Neural crest cell (in vitro differentiated cells): ENCODE data around the gene COL23A1. TPM values are rescaled to one million over a fixed set of nuclear protein-coding genes. Genes with fewer than 3 reads are reported as not detected.

Source experiments
- DNase-seq: peaks from one replicate; pipeline ENCODE4 v3.0.0; 2021; ENCODE audit warnings: low read depth, mixed read lengths, low spot score
- H3K27ac Mint-ChIP-seq: one replicate; pipeline ENCODE4 v1.8.0; 2021; ENCODE audit warnings: mild to moderate bottlenecking, mixed read lengths; ENCODE audit not compliant: unreplicated experiment
- H3K27me3 Mint-ChIP-seq: 2 replicates; pipeline ENCODE4 v1.8.0; 2021; ENCODE audit warnings: low read depth, mild to moderate bottlenecking, mixed read lengths
- H3K36me3 Mint-ChIP-seq: 2 replicates; pipeline ENCODE4 v1.8.0; 2021; ENCODE audit warnings: low read depth, mild to moderate bottlenecking, mixed read lengths
- H3K4me1 Mint-ChIP-seq: 2 replicates; pipeline ENCODE4 v1.8.0; 2021; ENCODE audit warnings: mixed read lengths
- H3K4me3 Mint-ChIP-seq: one replicate; pipeline ENCODE4 v1.8.0; 2021; ENCODE audit warnings: mild to moderate bottlenecking, mixed read lengths
- H3K9me3 Mint-ChIP-seq: 2 replicates; pipeline ENCODE4 v1.8.0; 2021; ENCODE audit warnings: mixed read lengths
- CTCF ChIP-seq: fragments of 200-600 bp; sonication (generic); conservative IDR thresholded peaks from 2 replicates; pipeline ENCODE4 v1.5.0; 2021; ENCODE audit warnings: antibody characterized with exemption, mild to moderate bottlenecking
- total RNA-seq: library from RNA; stranded (reverse); gene quantifications from 2 replicates; pipeline ENCODE4 v1.2.1, GENCODE V29; 2021

Gene COL23A1
- total RNA-seq, 1 donor from 2014 or later: 33.7 TPM

DNA sequence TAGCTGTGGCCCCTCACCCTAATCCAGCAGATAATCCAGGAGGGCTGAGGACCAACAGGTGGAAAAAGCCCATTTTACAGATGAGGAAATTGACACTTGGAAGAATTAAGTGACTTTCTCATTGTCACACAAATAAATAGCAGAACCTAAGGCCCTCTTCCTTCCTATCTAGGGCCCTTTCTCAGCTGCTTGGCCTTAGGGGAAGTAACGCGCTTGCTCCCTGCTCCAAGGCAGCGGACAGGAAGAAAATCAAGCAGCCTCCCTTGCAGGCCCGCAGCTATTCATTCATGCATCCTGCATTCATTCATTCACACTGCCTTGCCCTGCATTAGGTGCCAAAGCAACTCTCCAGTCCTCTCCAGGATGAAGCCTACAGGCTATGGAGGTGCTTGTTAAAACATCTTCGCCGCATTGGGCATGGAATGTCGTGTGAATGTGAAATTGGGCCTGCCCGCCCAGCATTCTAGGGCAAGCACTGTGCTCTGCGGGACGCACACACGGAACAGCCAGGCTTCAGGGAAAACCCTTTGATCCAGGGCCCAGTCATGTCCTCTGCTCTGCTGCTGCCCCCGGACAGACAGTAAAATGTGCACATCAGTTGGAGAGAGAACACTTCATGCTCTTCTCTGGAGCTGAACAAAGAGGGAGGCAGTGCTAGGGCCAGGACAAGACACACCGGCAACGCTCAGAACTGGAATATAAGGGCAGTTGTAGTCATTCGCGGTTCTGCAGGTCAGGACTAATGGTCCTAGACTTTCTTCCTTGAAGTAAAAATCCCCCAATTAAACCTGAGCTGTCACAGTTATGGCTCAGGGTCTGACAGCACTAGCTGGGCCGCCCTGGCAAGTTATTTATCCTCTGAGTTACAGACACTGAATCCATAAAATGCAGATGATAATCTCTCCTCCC lies 166.0 kb downstream of the COL23A1 start:
- TF ChIP-seq CTCF: no peak
- no peaks in the 10 kb centered on the region for H3K9me3 Mint-ChIP-seq
- no peaks in the 10 kb centered on the region for H3K36me3 Mint-ChIP-seq
- no peaks in the 10 kb centered on the region for H3K27me3 Mint-ChIP-seq
- DNase-seq: no peak
- peaks cover 78% of the 10 kb centered on the region for H3K4me1 Mint-ChIP-seq
- H3K27ac Mint-ChIP-seq: peak overlapping the region; percentile 91
- H3K4me3 Mint-ChIP-seq: peak overlapping the region; percentile 69

DNA sequence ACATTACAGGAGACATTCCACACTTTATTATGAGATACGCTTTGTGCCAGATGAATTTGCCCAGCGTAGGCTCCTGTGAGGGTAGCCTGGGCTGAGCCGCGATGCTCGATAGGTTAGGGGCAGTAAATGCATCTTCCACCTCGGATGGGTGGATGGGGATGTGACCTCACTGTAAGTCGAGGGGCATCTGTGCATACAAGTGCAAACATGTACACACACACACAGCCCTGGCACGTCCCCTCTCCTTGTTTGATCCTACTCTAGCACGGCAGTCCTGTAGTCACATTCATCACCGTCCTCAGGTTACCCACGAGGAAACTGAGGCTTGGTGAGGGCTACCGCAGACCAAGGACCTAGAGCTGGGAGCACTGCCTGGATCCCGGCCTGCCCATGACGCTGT lies 166.8 kb downstream of the COL23A1 start:
- Mint-ChIP-seq H3K36me3 (no peaks in the 10 kb centered on the region), H3K9me3 (no peaks in the 10 kb centered on the region), H3K27me3 (no peaks in the 10 kb centered on the region), H3K4me3 (no peak overlapping the region), H3K4me1 (peaks cover 75% of the 10 kb centered on the region), H3K27ac (no peak overlapping the region)
- DNase-seq: no peak
- TF ChIP-seq CTCF: no peak

- no peaks in the 10 kb centered on the region for H3K36me3 Mint-ChIP-seq
- no peaks in the 10 kb centered on the region for H3K27me3 Mint-ChIP-seq
- no peaks in the 10 kb centered on the region for H3K9me3 Mint-ChIP-seq
- no peak for DNase-seq
- H3K4me3 Mint-ChIP-seq: no peak overlapping the region
- TF ChIP-seq CTCF: no peak
- peaks cover 70% of the 10 kb centered on the region for H3K4me1 Mint-ChIP-seq
- peak overlapping the region; percentile 35 for H3K27ac Mint-ChIP-seq
These were observed 167.8 kb downstream of the COL23A1 start for GRCh38 chr5:178422400-178422775.

DNA sequence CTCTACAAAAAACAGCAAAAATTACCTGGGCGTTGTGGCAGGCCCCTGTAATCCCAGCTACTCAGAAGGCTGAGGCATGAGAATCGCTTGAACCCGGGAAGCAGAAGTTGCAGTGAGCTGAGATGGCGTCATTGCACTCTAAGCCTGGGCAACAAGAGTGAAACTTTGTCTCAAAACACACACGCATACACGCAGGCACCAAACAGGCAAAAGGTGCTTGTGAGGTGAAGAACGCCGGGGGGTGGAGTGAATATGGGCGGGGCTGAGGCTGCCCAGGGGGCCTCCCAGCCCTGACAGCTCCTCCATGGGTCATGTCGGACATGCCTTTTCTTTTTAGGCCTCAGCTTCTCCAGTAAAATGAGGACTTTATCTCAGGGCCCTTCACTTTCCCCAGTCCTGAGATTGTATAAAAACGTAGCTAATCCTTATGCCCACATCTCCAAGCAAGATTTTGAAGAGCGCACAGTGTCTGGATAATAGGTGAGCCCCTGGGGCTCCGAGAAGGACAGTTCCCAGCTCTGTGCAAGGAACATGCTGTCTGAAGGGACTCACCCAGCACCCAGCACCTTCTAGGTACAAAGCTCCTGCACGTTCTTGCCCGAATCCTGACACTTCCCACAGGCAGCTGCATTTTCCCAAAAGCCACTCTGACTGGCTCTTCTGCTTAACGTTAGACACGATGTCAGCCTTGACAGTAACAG lies 168.3 kb downstream of the COL23A1 start:
- DNase-seq: no peak
- Mint-ChIP-seq H3K4me1 (peaks cover 73% of the 10 kb centered on the region), H3K36me3 (no peaks in the 10 kb centered on the region)

DNA sequence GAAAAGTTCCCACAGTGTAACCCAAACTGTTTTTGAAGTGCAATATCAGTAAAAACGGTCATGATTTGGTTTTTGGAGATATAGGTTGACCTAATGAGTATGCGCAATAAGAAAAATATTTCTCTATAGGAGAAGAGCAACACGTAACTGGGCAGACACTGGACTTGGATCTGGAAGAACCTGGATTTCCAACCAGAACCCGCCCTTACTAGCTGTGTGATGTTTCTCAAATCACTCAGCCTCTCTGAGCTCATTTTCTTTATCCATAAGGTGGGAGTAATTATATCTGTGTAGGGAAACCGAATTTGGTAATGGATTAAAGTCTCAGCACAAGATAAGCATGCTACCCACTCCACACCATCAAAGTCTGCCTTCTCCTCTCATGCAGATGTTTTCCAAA lies 169.1 kb downstream of the COL23A1 start:
- TF ChIP-seq CTCF: no peak
- peak overlapping the region; percentile 31 for H3K4me3 Mint-ChIP-seq

More for the DNA sequence above, 168.3 kb downstream of the COL23A1 start:
- no peak overlapping the region for H3K4me3 Mint-ChIP-seq
- no peaks in the 10 kb centered on the region for H3K9me3 Mint-ChIP-seq
- TF ChIP-seq CTCF: no peak
- H3K27ac Mint-ChIP-seq: peak overlapping the region; percentile 57
- H3K27me3 Mint-ChIP-seq: no peaks in the 10 kb centered on the region

More for the DNA sequence above, 169.1 kb downstream of the COL23A1 start:
- H3K4me1 Mint-ChIP-seq: peaks cover 74% of the 10 kb centered on the region
- no peak for DNase-seq
- peak overlapping the region; percentile 43 for H3K27ac Mint-ChIP-seq
- no peaks in the 10 kb centered on the region for H3K9me3 Mint-ChIP-seq
- H3K36me3 Mint-ChIP-seq: no peaks in the 10 kb centered on the region
- no peaks in the 10 kb centered on the region for H3K27me3 Mint-ChIP-seq
